ENCODE data around the gene MIPOL1.

Gene MIPOL1

DNA sequence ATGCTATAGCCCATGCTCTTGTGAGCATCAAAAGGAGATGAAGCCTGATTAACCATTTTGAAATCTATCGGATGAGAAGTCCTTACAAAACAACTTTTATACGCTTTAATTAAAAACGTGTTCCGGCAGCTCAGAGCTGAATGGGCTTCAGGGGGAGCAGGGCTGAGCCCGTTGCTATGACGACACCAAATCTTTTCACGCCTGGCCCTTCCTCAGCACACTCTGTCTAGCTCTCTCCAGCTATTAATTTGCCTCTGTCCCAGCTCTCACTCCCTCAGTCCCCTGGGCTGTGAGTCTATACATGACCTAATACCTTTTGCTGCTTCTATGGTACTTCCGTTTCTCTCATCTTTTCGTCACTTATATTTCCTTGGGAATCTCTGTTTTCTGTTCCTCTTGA is 381.5 kb downstream of the MIPOL1 start:
- TF ChIP-seq GATA2 (IDR thresholded peaks at IDR 0.05; ENCODE audit: low read depth, low read length) (no peak), GATA3 (IDR thresholded peaks at IDR 0.05; ENCODE audit: low read depth, low read length) (no peak)

GRCh38 chr14:37580146-37580545 is 382.4 kb downstream of the MIPOL1 start:
- TF ChIP-seq GATA2 (IDR thresholded peaks at IDR 0.05; ENCODE audit: low read depth, low read length) (no peak), GATA3 (IDR thresholded peaks at IDR 0.05; ENCODE audit: low read depth, low read length) (no peak)

DNA sequence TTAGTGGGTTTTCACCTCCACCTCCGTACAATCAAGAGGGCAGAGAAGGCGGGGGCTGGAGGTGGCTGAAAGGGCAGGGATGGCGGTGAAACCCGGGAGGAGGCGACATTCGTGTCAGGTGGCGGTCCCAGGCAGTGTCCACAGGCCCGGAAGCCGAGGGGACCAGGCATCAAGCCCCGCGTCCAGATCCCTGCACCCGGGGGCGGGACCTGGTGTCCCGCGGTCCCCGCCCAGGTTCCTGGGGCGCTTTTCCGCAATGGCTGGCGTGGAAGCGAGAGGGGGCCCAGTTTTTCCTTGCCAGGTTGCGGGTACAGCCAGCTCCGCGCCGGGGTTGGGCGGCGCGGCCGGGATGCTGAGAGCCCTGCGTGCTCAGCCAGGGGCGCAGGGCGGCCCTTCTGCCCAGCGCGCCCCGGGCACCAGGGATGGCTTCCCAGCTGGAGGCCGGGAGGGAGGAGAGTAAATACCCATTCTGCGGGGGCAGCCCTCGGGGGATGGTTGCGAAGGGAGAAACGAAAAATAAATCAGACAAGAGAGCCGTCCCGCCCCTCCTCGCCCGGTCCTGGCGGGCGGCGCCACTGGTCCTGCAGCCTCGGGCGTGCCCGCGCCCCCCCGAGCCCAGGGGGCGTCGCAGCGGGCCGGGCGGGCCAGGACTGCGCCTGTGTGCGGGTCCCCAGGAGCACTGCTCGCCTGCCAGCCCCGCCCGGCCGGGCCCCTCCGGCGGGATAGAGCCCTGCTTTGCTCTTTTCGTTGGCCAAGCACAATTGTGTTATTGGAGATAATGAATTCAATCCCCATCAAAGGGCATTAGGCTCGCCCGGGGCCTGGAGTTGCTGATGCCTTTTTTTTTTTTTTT is 385.8 kb downstream of the MIPOL1 start:
- TF ChIP-seq GATA3 (IDR thresholded peaks at IDR 0.05; ENCODE audit: low read depth, low read length) = no peak
- TF ChIP-seq GATA2 (IDR thresholded peaks at IDR 0.05; ENCODE audit: low read depth, low read length) = no peak

DNA sequence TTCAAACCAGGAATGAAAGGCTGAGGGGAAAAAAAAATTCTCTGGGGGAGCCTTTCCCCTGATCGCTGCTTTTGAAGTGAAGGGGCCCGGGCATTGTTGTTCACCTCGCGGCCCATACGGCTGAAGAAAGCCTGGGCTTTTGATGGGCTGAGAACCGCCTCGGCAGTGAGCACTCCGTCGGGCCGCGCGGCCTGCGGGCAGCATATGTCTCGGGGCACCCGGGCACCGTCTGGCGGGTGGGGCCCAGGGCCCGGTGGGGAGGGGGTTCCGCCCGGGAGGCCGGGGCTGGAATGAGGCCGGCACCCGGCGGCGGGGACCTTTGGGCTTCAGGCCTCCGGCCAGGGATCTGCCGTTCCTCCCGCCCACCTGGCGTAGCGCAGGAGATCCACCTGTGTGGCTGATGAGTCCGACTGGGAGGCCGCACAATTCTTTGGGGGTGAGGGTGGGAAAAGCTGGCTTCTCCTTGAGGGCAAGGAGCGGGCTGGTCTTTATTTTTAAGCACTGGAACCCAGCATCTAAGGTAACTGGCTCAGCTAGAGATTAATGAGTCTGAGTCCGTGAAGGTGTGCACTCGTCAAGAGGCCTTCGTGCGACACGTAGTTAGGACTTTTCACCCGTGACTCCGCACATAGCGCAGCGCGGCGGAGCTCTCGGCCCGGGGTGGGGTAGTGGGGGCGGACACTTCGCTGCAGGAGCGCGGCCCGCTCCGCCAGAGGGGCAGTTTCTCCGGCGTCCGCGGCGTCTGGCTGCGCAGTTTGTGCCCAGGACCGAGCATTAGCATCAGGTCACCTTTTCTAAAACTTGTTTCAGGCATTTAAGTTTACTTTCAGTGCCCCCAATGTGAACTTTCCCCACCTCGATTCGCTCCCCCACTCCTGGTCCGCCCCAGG is 386.7 kb downstream of the MIPOL1 start:
- TF ChIP-seq GATA3 (IDR thresholded peaks at IDR 0.05; ENCODE audit: low read depth, low read length) (no peak), GATA2 (IDR thresholded peaks at IDR 0.05; ENCODE audit: low read depth, low read length) (no peak)

DNA sequence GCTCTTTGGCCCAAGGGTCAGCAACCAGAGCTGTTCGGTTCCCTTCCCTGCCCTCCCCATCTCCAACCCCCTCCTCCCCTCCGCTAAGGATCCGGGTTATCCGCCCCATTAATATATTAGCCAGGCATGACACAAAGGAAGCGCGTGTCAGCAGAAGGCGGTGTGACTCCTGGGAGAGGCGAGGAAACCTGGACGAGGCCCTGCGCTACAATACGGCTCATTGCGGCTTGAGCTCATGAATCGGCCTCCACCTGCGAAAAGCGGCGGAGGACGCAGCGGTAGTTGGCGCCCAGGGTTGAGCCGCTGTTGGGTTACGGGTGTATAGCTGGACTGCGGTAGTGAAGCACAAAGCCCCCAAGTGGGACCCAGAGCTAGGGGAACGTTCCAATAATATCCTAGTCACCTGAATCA is 387.4 kb downstream of the MIPOL1 start:
- TF ChIP-seq GATA3 (IDR thresholded peaks at IDR 0.05; ENCODE audit: low read depth, low read length) (no peak), GATA2 (IDR thresholded peaks at IDR 0.05; ENCODE audit: low read depth, low read length) (no peak)

- TF ChIP-seq GATA2 (IDR thresholded peaks at IDR 0.05; ENCODE audit: low read depth, low read length) (no peak), GATA3 (IDR thresholded peaks at IDR 0.05; ENCODE audit: low read depth, low read length) (no peak)
Observed at GRCh38 chr14:37585971-37586796, 388.4 kb downstream of the MIPOL1 start.

DNA sequence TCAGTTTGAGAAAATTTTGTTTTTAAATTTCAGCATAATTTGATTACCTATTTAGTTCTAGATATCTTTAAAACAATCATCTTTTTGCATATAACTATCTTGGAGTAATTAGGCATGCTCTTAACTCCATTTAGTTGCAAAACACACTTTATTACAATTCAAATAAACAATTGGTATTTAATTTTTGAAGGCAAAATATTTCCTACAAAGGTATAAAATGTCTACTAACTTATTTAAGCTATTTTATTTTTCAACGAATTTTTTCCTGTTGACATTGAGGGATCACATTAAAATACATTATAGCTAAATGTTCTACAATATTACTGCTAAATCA is 389.0 kb downstream of the MIPOL1 start:
- TF ChIP-seq GATA2 (IDR thresholded peaks at IDR 0.05; ENCODE audit: low read depth, low read length) (no peak), GATA3 (IDR thresholded peaks at IDR 0.05; ENCODE audit: low read depth, low read length) (no peak)

GRCh38 chr14:37587131-37587803 is 389.5 kb downstream of the MIPOL1 start:
- TF ChIP-seq GATA3 (IDR thresholded peaks at IDR 0.05; ENCODE audit: low read depth, low read length) (no peak), GATA2 (IDR thresholded peaks at IDR 0.05; ENCODE audit: low read depth, low read length) (no peak)

- TF ChIP-seq GATA3 (IDR thresholded peaks at IDR 0.05; ENCODE audit: low read depth, low read length) = no peak
- TF ChIP-seq GATA2 (IDR thresholded peaks at IDR 0.05; ENCODE audit: low read depth, low read length) = no peak
Observed at GRCh38 chr14:37587881-37588666, 390.3 kb downstream of the MIPOL1 start.

- TF ChIP-seq GATA2 (IDR thresholded peaks at IDR 0.05; ENCODE audit: low read depth, low read length) (no peak), GATA3 (IDR thresholded peaks at IDR 0.05; ENCODE audit: low read depth, low read length) (no peak)
Observed at GRCh38 chr14:37588667-37588955, 390.9 kb downstream of the MIPOL1 start.

- TF ChIP-seq GATA2 (IDR thresholded peaks at IDR 0.05; ENCODE audit: low read depth, low read length) (no peak), GATA3 (IDR thresholded peaks at IDR 0.05; ENCODE audit: low read depth, low read length) (no peak)
Observed at GRCh38 chr14:37588956-37589714, 391.4 kb downstream of the MIPOL1 start.

DNA sequence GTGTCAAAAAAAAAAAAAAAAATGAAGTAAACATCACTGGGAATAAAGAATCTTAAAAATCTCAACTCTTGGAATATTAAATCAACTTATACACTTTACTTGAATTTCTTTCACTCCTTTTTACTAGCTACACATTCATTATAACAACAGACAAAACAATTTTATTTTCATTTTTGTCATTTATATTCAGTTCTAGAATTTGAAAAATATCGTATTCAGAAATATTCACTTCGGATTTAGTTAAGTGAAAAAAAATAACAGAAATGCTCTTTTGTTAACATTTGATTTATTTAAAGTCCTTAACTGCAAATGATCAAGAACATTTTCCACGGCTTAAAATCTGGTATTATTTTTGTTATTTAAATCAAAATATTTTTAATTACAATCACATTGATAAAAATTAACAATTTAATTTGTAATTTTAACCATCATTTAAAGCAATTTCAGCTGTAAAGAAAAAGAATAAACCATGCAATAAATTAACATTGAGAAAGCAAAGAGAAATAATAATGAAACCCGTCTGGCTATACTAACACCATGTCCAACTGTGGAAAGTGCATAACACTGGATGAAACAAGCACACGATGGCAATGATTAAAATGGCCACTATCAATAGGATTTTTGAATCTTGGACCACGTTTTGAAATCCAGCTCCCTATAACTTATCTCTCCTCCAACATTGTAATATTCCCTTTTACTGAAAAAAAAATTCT is 392.1 kb downstream of the MIPOL1 start:
- TF ChIP-seq GATA2 (IDR thresholded peaks at IDR 0.05; ENCODE audit: low read depth, low read length) = no peak
- no peak for TF ChIP-seq GATA3 (IDR thresholded peaks at IDR 0.05; ENCODE audit: low read depth, low read length)
